Measurements from ENCODE around the gene CCL27. TPM values are rescaled to one million over a fixed set of nuclear protein-coding genes. Genes with fewer than 3 reads are reported as not detected.
A peak's percentile ranks its signal among the peaks of the same experiment; 100 is the strongest.

Gene CCL27
- total RNA-seq, 1 experiment from 2014 or later: 0.68 TPM

DNA sequence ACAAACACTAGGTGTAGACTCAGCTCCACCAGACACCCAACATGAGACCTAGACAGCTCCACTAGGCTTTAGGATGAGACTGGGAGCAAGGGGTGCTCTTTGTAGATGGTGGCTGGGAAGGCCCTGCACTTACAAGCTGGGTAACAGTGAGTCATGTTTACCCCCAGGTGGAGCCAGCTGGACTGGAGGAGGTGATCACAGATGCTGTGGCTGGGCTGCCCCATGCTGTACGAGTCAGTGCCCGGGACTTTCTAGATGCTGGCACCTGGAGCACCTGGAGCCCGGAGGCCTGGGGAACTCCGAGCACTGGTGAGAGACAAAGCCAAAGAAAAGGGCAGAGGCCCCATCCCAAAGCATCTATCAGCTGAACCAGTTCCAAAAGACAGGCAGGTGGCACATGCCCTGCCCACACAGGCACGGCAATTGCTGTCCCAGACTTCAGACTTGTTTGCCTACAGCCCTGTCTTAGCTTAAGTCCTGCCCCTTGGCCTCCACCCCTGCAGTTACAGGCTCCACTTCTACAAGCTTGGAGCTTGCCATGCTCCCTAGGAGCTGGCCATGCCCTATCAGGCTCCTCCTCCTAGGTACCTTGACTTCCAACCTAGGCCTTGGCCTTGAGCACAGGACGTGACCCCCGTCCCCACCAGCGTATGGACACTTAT is 2.7 kb downstream of the CCL27 start:
- ChIA-PET POLR2A (no interaction called here), CTCF (interaction anchor here (0.5 to 3.4 kb wide), 7 partner anchors 13 to 486 kb away, joined by 3 to 18 read pairs (median 3); partner anchors contain the start of genes GALT and SIGMAR1)
- DNase-seq (ENCODE audit: low spot score) (no peak), ATAC-seq (0 out of 2 replicates have a peak, but pooled peaks have one; percentile 4)
- H3K4me1 Mint-ChIP-seq: peaks cover 11% of the 10 kb centered on the region
- peaks cover 6% of the 10 kb centered on the region for H3K27me3 Mint-ChIP-seq (ENCODE audit: low read depth)
- TF ChIP-seq ZNF121 (CRISPR knock-in tag; IDR thresholded peaks at IDR 0.05) (no peak), ZNF281 (CRISPR knock-in tag; IDR thresholded peaks at IDR 0.05) (no peak), FOXJ3 (CRISPR knock-in tag; IDR thresholded peaks at IDR 0.05; ENCODE audit: borderline replicate concordance) (no peak), ZNF671 (CRISPR knock-in tag; IDR thresholded peaks at IDR 0.05) (no peak), HMGA2 (CRISPR knock-in tag; IDR thresholded peaks at IDR 0.05) (no peak), MLX (CRISPR knock-in tag; IDR thresholded peaks at IDR 0.05) (no peak), ZNF532 (CRISPR knock-in tag; IDR thresholded peaks at IDR 0.05; ENCODE audit: borderline replicate concordance) (no peak), IRF2 (CRISPR knock-in tag; IDR thresholded peaks at IDR 0.05; ENCODE audit: borderline replicate concordance, low read depth) (no peak), JUN (CRISPR knock-in tag; IDR thresholded peaks at IDR 0.05) (no peak), ERG (CRISPR knock-in tag; IDR thresholded peaks at IDR 0.05) (no peak), TEAD1 (CRISPR knock-in tag; IDR thresholded peaks at IDR 0.05) (no peak), SMAD4 (CRISPR knock-in tag; IDR thresholded peaks at IDR 0.05) (no peak)
- TF ChIP-seq, protein P1, sequence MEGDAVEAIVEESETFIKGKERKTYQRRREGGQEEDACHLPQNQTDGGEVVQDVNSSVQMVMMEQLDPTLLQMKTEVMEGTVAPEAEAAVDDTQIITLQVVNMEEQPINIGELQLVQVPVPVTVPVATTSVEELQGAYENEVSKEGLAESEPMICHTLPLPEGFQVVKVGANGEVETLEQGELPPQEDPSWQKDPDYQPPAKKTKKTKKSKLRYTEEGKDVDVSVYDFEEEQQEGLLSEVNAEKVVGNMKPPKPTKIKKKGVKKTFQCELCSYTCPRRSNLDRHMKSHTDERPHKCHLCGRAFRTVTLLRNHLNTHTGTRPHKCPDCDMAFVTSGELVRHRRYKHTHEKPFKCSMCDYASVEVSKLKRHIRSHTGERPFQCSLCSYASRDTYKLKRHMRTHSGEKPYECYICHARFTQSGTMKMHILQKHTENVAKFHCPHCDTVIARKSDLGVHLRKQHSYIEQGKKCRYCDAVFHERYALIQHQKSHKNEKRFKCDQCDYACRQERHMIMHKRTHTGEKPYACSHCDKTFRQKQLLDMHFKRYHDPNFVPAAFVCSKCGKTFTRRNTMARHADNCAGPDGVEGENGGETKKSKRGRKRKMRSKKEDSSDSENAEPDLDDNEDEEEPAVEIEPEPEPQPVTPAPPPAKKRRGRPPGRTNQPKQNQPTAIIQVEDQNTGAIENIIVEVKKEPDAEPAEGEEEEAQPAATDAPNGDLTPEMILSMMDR (IDR thresholded peaks at IDR 0.05): no peak
- TF ChIP-seq, protein P2, sequence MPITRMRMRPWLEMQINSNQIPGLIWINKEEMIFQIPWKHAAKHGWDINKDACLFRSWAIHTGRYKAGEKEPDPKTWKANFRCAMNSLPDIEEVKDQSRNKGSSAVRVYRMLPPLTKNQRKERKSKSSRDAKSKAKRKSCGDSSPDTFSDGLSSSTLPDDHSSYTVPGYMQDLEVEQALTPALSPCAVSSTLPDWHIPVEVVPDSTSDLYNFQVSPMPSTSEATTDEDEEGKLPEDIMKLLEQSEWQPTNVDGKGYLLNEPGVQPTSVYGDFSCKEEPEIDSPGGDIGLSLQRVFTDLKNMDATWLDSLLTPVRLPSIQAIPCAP (CRISPR knock-in tag; IDR thresholded peaks at IDR 0.05): no peak
- TF ChIP-seq, protein P3, sequence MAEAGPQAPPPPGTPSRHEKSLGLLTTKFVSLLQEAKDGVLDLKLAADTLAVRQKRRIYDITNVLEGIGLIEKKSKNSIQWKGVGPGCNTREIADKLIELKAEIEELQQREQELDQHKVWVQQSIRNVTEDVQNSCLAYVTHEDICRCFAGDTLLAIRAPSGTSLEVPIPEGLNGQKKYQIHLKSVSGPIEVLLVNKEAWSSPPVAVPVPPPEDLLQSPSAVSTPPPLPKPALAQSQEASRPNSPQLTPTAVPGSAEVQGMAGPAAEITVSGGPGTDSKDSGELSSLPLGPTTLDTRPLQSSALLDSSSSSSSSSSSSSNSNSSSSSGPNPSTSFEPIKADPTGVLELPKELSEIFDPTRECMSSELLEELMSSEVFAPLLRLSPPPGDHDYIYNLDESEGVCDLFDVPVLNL (CRISPR knock-in tag; IDR thresholded peaks at IDR 0.05; ENCODE audit: borderline replicate concordance, low read depth): no peak
- TF ChIP-seq, protein P4, sequence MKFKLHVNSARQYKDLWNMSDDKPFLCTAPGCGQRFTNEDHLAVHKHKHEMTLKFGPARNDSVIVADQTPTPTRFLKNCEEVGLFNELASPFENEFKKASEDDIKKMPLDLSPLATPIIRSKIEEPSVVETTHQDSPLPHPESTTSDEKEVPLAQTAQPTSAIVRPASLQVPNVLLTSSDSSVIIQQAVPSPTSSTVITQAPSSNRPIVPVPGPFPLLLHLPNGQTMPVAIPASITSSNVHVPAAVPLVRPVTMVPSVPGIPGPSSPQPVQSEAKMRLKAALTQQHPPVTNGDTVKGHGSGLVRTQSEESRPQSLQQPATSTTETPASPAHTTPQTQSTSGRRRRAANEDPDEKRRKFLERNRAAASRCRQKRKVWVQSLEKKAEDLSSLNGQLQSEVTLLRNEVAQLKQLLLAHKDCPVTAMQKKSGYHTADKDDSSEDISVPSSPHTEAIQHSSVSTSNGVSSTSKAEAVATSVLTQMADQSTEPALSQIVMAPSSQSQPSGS (CRISPR knock-in tag; IDR thresholded peaks at IDR 0.05; ENCODE audit: borderline replicate concordance, low read depth): no peak
- TF ChIP-seq, protein P5, sequence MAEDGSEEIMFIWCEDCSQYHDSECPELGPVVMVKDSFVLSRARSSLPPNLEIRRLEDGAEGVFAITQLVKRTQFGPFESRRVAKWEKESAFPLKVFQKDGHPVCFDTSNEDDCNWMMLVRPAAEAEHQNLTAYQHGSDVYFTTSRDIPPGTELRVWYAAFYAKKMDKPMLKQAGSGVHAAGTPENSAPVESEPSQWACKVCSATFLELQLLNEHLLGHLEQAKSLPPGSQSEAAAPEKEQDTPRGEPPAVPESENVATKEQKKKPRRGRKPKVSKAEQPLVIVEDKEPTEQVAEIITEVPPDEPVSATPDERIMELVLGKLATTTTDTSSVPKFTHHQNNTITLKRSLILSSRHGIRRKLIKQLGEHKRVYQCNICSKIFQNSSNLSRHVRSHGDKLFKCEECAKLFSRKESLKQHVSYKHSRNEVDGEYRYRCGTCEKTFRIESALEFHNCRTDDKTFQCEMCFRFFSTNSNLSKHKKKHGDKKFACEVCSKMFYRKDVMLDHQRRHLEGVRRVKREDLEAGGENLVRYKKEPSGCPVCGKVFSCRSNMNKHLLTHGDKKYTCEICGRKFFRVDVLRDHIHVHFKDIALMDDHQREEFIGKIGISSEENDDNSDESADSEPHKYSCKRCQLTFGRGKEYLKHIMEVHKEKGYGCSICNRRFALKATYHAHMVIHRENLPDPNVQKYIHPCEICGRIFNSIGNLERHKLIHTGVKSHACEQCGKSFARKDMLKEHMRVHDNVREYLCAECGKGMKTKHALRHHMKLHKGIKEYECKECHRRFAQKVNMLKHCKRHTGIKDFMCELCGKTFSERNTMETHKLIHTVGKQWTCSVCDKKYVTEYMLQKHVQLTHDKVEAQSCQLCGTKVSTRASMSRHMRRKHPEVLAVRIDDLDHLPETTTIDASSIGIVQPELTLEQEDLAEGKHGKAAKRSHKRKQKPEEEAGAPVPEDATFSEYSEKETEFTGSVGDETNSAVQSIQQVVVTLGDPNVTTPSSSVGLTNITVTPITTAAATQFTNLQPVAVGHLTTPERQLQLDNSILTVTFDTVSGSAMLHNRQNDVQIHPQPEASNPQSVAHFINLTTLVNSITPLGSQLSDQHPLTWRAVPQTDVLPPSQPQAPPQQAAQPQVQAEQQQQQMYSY (CRISPR knock-in tag; IDR thresholded peaks at IDR 0.05): no peak
- no peak overlapping the region for H3K4me3 Mint-ChIP-seq
- H3K36me3 Mint-ChIP-seq: no peaks in the 10 kb centered on the region
- H3K27ac Mint-ChIP-seq: no peak overlapping the region
- no peaks in the 10 kb centered on the region for H3K9me3 Mint-ChIP-seq
